Smooth muscle cell (in vitro differentiated cells): ENCODE measurements around the gene KLRK1. TPM values are rescaled to one million over a fixed set of nuclear protein-coding genes. Genes with fewer than 3 reads are reported as not detected.
"Not testable (repeated sequence)": the region's sequence is repeated elsewhere in the genome, so short reads cannot be mapped to it uniquely, and the experiment has no call there.

Source experiments
- DNase-seq: peaks from one replicate; lab custom pipeline; 2025; ENCODE audit not compliant: unreplicated experiment; lab: John Stamatoyannopoulos, UW
- H2AFZ ChIP-seq: fragments of 200-600 bp; sonication (generic); 2 replicates; pipeline ENCODE4 v1.6.0; 2016; ENCODE audit warnings: antibody characterized with exemption, low read depth, mild to moderate bottlenecking
- H3F3A ChIP-seq: fragments of 200-600 bp; sonication (generic); 2 replicates; pipeline ENCODE4 v1.6.0; 2017; ENCODE audit warnings: antibody characterized with exemption, low read depth
- H3K27ac ChIP-seq: fragments of 200-600 bp; sonication (generic); 2 replicates; pipeline ENCODE4 v1.5.1; 2016; ENCODE audit warnings: low read depth, mild to moderate bottlenecking
- H3K27me3 ChIP-seq: fragments of 200-600 bp; sonication (generic); 2 replicates; pipeline ENCODE4 v1.6.1; 2016; ENCODE audit warnings: low read depth, mild to moderate bottlenecking
- H3K36me3 ChIP-seq: fragments of 200-600 bp; sonication (generic); 2 replicates; pipeline ENCODE4 v1.5.1; 2016; ENCODE audit warnings: low read depth
- H3K4me1 ChIP-seq: fragments of 200-600 bp; sonication (generic); 2 replicates; pipeline ENCODE4 v1.5.1; 2016; ENCODE audit warnings: low read depth
- H3K4me2 ChIP-seq: fragments of 200-600 bp; sonication (generic); 2 replicates; pipeline ENCODE4 v1.6.0; 2016; ENCODE audit warnings: mild to moderate bottlenecking
- H3K4me3 ChIP-seq: fragments of 200-600 bp; sonication (generic); 2 replicates; pipeline ENCODE4 v1.5.1; 2016; ENCODE audit warnings: mild to moderate bottlenecking
- H3K79me2 ChIP-seq: fragments of 200-600 bp; sonication (generic); 2 replicates; pipeline ENCODE4 v1.6.0; 2016; ENCODE audit warnings: low read depth, mild to moderate bottlenecking
- H3K9ac ChIP-seq: fragments of 200-600 bp; sonication (generic); 2 replicates; pipeline ENCODE4 v1.6.0; 2016; ENCODE audit warnings: low read depth
- H3K9me3 ChIP-seq: fragments of 200-600 bp; sonication (generic); replicated peaks from 2 replicates; pipeline ENCODE4 v1.5.1; 2016; ENCODE audit warnings: low read depth
- H4K20me1 ChIP-seq: fragments of 200-600 bp; sonication (generic); 2 replicates; pipeline ENCODE4 v1.6.0; 2016; ENCODE audit warnings: low read depth
- CTCF ChIP-seq: fragments of 200-600 bp; sonication (generic); IDR thresholded peaks from 2 replicates; pipeline ENCODE4 v1.5.1; 2017; ENCODE audit warnings: borderline replicate concordance, mild to moderate bottlenecking, antibody characterized with exemption; ENCODE audit not compliant: insufficient read depth, poor library complexity, severe bottlenecking
- WGBS: methylation state at CpG from one replicate; pipeline ENCODE4 v1.1.7; 2016; ENCODE audit warnings: low lambda C conversion rate; 5-methylcytosine and 5-hydroxymethylcytosine counted together
- polyA plus RNA-seq: library from polyadenylated mRNA; unstranded; fragments of >200 nt; fragmentation: Nextera tagmentation; extraction: Ambion mirVana; gene quantifications from 2 replicates; pipeline ENCODE4 v1.2.1, GENCODE V29; 2016
- total RNA-seq: library from RNA; depleted of rRNA; stranded (reverse); fragments of >200 nt; gene quantifications from 2 replicates; pipeline ENCODE4 v1.2.3, GENCODE V29; 2014

Gene KLRK1
- total and polyA plus RNA-seq, 2 experiments from 2014 or later, result not detected

- H3K9ac ChIP-seq, result no peak overlapping the region
Measured at GRCh38 chr12:10404798-10405197, 15.0 kb upstream of the KLRK1 start.

GRCh38 chr12:10400829-10401228, 11.0 kb upstream of the KLRK1 start:
- no peak for TF ChIP-seq CTCF
- H3K27me3 ChIP-seq, result no peaks in the 10 kb centered on the region
- H3K27ac ChIP-seq, result no peak overlapping the region
- no peaks in the 10 kb centered on the region for H3F3A ChIP-seq
- H2AFZ ChIP-seq, result no peak overlapping the region
- no peaks in the 10 kb centered on the region for H3K4me1 ChIP-seq
- no peak overlapping the region for H3K9ac ChIP-seq
- H3K9me3 ChIP-seq, result no peaks in the 10 kb centered on the region
- no peaks in the 10 kb centered on the region for H4K20me1 ChIP-seq
- DNase-seq, result no peak
- H3K4me2 ChIP-seq, result no peak overlapping the region
- no peak overlapping the region for H3K4me3 ChIP-seq
- no peaks in the 10 kb centered on the region for H3K79me2 ChIP-seq
- no peaks in the 10 kb centered on the region for H3K36me3 ChIP-seq

More at GRCh38 chr12:10404798-10405197, 15.0 kb upstream of the KLRK1 start:
- no peak overlapping the region for H2AFZ ChIP-seq
- no peaks in the 10 kb centered on the region for H3K79me2 ChIP-seq
- no peak overlapping the region for H3K4me3 ChIP-seq
- no peaks in the 10 kb centered on the region for H3K27me3 ChIP-seq
- TF ChIP-seq CTCF, result no peak
- H3K9me3 ChIP-seq, result no peaks in the 10 kb centered on the region
- no peak overlapping the region for H3K4me2 ChIP-seq
- H3F3A ChIP-seq, result no peaks in the 10 kb centered on the region
- H3K27ac ChIP-seq, result no peak overlapping the region
- H3K4me1 ChIP-seq, result no peaks in the 10 kb centered on the region
- DNase-seq, result no peak
- no peaks in the 10 kb centered on the region for H3K36me3 ChIP-seq
- no peaks in the 10 kb centered on the region for H4K20me1 ChIP-seq

GRCh38 chr12:10398168-10398567, 8.3 kb upstream of the KLRK1 start:
- Histone ChIP-seq H3K27ac (no peak overlapping the region), H3F3A (no peaks in the 10 kb centered on the region), H2AFZ (no peak overlapping the region), H3K27me3 (no peaks in the 10 kb centered on the region), H4K20me1 (no peaks in the 10 kb centered on the region), H3K36me3 (no peaks in the 10 kb centered on the region), H3K9ac (no peak overlapping the region), H3K4me1 (no peaks in the 10 kb centered on the region), H3K9me3 (no peaks in the 10 kb centered on the region), H3K79me2 (no peaks in the 10 kb centered on the region), H3K4me2 (no peak overlapping the region), H3K4me3 (no peak overlapping the region)
- TF ChIP-seq CTCF, result no peak
- no peak for DNase-seq
- WGBS, result 93% methylated on average over 2 of the region's 2 CpGs

- H3K4me1 ChIP-seq, result peaks cover 4% of the 10 kb centered on the region
- H3K9ac ChIP-seq, result no peak overlapping the region
- no peak for TF ChIP-seq CTCF
- DNase-seq, result no peak
- H3K79me2 ChIP-seq, result no peaks in the 10 kb centered on the region
- no peak overlapping the region for H3K4me2 ChIP-seq
- H4K20me1 ChIP-seq, result no peaks in the 10 kb centered on the region
- no peaks in the 10 kb centered on the region for H3K9me3 ChIP-seq
- no peak overlapping the region for H3K27ac ChIP-seq
- 63% methylated on average over 2 of the region's 2 CpGs for WGBS
- no peak overlapping the region for H2AFZ ChIP-seq
- no peaks in the 10 kb centered on the region for H3F3A ChIP-seq
- H3K4me3 ChIP-seq, result no peak overlapping the region
- no peaks in the 10 kb centered on the region for H3K27me3 ChIP-seq
- no peaks in the 10 kb centered on the region for H3K36me3 ChIP-seq
Measured at GRCh38 chr12:10397296-10397695, 7.5 kb upstream of the KLRK1 start.

- H3K27me3 ChIP-seq, H3K27ac ChIP-seq, H3K36me3 ChIP-seq, H3K4me2 ChIP-seq, H3K9ac ChIP-seq, H3K4me3 ChIP-seq, H3K4me1 ChIP-seq, H3F3A ChIP-seq, H2AFZ ChIP-seq, H3K79me2 ChIP-seq, H4K20me1 ChIP-seq, H3K9me3 ChIP-seq, DNase-seq: not testable (repeated sequence)
- WGBS, result 95% methylated on average over 15 of the region's 15 CpGs
Measured at GRCh38 chr12:10396176-10396575, 6.3 kb upstream of the KLRK1 start.
